Mucosa of gallbladder (tissue), 1 donor: ENCODE data around the gene GRK3. TPM values are rescaled to one million over a fixed set of nuclear protein-coding genes. Genes with fewer than 3 reads are reported as not detected.
"Not testable (repeated sequence)": the region's sequence is repeated elsewhere in the genome, so short reads cannot be mapped to it uniquely, and the experiment has no call there.

Source experiments
- DNase-seq: peaks from one replicate; pipeline ENCODE4 v3.0.0-alpha.2; 2020; ENCODE audit warnings: low spot score
- total RNA-seq: library from RNA; stranded (reverse); gene quantifications from one replicate; pipeline ENCODE4 v1.2.1, GENCODE V29; 2021
- donor health status: DM: no; HTN: no; CAD: no.

GRK3 gene
- total RNA-seq, 1 donor from 2014 or later, result 7.3 TPM

DNA sequence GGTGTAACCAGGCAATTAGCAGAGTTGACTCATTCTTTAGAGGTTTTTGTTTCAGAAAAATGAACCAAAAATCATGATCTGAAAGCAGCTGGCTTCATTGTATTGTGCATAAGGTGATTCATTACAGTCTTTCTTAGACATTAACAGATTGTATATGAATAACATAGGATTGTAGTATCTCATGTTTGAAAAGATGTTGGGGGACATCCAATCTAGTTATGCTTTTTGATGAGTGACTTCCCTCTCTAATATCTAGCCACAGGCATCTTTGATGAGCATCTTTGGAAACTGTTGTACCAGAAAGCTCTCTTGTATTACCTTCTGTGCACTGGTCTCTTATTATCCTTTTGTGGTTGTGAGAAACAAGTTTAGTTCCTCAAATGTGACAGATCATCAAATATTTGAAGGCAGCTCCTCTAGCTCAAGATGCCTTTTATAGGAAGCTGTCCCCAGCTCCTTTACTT is 8.3 kb downstream of the GRK3 start:
- DNase-seq, result no peak

DNA sequence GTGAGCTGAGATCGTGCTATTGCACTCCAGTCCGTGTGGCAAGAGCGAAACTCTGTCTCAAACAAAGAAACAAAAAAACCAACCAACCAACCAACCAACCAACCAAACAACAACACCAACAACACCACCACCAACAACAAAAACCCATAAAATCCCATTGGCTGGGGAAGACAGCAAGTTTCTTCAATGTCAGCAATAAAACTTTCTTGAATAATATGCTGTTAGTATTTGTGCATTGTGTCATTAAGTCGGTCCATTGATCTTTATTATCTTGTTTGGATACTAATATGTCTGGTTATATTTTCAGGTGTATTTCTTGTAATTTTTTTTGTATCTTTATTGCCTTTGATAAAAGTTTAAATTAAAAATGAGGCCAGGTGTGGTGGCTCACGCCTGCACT is 9.4 kb downstream of the GRK3 start:
- DNase-seq, result no peak

DNA sequence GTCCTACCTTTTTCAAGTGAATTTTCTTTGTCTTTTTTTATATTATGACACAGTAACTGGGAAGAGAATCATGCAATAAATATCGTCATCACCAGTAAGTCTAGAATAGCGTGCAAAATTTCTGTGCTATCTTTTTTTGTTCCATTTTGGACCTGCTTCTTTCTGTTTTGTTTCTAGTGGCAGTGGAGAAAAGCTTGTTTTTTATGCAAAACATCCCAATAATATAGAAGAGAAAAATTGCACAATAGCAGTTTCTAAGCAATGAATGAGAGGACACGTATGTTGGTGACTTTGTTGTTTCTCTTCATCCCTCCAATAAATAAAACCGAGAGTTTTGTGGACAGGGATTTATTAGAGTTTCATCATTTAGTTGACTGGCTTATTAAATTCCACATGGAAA is 10.3 kb downstream of the GRK3 start:
- DNase-seq, result no peak

DNA sequence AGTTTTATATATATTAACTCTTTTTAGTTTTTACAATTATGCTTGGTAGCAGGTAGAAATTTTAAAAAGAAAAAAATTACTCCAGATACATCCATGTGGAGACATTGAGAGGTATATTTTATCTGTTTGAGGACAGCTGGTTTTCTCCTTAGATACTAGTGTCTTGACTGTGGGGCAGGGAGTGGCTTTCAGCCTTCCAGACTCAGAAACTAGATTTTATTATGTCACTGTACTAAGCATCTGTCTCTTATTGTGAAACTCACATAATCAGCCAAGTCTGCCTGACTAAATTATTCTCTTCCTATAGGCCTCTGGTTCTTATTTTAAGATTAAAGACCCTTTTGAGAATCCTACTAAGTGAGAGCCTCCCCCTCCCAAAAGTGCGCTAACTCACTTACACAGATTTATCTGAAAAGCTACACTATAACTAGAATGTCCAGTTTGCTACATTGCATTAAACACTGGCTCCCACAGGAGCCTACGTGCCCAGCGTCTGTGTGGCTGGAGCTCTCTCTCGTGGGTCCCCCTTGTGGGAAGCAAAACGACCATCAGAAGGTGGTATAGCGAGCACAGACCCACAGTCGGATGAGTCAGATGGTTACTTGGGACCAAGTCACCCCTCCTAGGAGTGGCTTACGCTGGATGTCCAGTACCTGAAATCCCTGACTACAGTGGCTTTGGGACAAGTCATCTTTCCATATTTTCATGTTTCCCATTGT is 11.4 kb downstream of the GRK3 start:
- DNase-seq, result not testable (repeated sequence)

DNA sequence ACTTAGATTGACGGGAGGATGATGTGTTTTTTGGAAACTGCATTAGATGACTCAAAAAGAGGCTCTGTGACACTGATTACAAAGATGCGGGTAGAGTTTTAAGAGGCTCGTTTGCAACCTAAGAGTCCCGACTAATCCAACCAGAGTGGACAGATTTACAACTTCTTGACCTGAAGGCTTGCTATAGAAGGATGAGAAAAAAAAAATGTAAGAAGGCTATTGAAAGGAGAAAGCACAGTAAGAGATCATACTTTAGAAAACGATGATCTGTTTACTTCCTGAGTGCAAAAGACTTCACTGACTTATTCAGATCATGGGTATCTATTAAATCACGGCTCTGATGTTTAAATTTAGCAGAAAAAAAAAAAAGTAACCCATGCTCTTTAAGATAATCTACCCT is 17.0 kb downstream of the GRK3 start:
- not testable (repeated sequence) for DNase-seq

DNA sequence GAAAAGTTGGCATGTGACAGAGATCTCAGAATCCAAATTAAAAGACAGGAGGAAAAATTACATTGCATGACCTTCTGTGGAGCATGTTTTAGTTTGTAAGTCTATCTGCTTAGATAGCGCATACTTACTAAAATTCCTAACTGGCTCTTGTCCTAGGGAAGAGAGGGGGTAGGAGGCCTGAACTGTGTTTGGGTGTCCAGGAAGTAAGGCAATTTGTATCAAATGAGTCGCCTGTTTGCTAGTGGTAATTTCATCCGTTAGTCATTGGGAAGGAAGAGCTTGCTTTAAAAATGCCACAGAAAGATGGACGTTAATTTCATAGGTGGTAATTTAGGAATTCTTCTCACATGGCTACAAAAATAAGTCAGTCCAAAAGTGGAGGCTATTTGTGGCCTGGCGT is 18.5 kb downstream of the GRK3 start:
- DNase-seq, result no peak

DNA sequence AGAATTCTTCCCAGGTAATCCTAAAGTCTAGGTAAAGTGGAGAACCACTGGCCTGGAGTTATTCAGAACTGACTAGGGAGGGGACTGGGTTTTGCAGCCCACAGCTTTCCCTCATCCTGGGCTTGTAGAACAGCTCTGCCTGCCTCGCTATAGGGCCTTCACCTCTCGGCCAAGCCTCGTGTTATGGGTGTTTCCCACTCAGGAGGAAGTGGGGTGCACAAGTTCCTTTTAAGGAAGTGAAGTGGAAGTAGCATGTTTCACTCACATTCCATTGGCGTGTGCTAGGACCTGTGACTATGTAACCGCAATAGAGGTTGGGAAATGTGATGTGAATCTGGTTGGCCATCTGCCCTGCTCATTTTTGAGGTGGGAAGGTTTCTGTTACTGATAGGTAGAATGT is 20.5 kb downstream of the GRK3 start:
- not testable (repeated sequence) for DNase-seq

DNA sequence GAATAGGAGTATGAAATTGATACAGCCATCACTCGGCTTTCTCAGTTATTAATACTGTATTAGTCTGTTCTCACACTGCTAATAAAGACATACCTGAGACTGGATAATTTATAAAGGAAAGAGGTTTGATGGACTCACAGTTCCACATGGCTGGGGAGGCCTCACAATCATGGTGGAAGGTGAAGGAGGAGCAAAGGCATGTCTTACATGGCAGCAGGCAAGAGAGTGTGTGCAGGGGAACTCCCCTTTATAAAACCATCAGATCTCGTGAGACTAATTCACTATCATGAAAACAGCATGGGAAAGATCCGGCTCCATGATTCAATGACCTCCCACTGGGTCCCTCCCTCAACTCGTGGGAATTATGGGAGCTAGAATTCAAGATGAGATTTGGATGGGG is 25.2 kb downstream of the GRK3 start:
- DNase-seq, result not testable (repeated sequence)

DNA sequence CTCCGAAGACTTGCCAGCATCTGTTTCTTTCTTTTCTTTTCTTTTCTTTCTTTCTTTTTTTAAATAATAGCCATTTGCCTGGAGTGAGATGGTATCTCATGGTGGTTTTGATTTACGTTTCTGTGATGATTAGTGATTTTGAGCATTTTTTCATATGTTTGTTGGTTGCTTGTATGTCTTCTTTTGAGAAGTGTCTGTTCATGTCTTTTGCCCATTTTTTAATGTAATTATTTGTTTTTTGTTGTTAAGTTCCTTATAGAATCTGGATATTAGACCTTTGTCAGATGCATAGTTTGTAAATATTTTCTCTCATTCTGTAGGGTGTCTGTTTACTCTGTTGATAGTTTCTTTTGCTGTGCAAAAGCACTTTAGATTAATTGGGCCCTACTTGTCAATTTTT is 28.8 kb downstream of the GRK3 start:
- not testable (repeated sequence) for DNase-seq

DNA sequence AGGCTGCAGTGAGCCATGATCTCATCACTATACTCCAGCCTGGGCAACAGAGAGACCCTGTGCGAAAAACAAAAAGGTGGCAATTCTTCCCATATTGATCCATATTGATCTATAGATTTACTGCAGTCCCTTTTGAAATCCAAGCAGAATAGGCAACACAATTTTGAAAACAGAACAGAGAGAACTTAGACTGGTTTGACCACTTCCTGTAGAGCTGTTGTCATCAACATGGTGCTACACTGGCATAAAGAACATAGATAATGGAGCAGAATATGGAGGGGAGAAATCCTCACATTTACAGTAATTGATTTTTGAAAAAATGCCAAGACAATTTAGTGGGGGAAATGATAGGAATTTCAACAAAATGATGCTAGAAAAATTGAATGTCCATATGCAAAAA is 34.1 kb downstream of the GRK3 start:
- no peak for DNase-seq

DNA sequence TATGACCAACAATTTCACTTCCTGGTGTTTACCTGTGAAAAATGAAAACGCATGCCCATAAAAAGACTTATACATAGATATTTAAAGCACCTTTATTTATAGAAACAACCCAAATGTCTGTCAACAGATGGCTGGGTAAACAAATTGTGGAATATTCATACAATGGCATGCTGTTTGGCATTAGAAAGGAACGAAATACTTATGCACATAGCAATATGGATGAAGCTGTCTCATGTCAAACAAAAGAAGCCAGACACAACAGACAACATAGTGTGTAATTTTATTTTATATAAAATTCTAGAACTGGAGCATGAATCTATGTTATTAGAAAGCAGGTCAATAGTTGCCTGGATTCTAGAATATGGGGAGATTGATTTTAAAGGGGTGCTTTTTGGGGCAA is 38.0 kb downstream of the GRK3 start:
- no peak for DNase-seq

DNA sequence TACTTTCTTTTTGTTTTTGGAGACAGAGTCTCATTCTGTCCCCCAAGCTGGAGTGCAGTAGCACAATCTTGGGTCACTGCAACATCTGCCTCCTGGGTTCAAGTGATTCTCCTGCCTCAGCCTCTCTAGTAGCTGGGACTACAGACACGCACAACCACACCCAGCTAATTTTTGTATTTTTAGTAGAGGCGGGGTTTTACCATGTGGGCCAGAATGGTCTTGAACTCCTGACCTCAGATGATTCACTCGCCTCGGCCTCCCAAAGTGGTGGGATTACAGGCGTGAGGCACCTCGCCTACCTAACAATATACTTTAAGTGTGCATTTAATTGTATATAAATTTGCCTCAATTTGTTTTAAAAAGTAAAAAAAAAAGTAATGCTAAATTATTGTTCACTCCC is 38.4 kb downstream of the GRK3 start:
- DNase-seq, result no peak

DNA sequence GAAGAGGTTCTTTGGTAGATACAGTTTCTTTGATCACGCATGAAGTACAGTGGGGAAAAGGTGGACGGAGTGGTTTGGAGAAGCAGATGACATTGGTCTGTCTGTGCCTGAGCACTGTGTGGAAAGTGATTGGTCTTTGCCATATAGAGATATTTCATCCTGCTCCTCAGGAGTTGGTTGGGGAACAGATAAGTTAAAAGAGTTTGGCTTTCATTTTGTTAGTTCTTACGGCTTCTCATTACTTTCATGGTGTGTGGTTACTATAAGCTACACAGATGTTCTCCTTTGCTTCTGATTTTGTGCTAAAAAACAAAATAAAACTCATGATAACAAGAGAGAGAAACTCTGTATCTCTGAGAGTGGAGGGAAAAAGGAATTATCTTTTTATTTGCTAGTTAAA is 40.7 kb downstream of the GRK3 start:
- not testable (repeated sequence) for DNase-seq

DNA sequence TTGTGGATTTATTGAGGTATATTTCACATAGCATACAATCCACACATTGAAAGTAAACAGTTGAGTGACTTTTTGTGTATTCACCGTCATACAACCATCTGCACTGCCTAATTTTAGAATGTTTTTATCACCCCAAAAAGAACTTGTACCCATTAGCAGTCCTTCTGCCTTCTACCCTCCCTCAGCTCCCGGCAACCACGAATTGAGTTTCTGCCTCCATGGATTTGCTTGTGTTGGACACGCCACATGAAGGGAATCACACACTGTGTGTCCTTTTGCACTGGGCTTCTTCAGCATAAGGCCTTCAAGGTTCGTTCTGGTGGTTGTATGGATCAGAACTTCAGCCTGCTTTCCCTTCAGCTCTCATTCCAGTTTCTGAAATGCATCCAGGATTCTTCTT is 41.1 kb downstream of the GRK3 start:
- DNase-seq, result not testable (repeated sequence)

DNA sequence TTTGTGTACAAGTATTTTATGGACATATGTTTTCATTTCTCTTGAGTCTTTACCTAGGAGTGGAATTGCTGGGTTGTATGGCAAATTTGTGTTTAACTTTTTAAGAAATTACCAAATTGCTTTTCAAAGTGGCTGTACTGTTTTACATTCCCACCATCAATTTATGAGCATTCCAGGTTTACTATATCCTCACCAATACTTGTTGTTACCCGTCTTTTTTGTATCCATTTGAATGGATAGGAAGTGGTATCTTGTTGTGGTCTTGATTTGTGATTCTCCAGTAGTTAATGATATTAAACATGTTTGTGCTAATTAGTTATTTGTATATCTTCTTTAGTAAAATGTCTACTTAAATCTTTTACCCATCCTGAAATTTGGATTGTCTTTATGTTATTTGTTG is 46.8 kb downstream of the GRK3 start:
- DNase-seq, result not testable (repeated sequence)

DNA sequence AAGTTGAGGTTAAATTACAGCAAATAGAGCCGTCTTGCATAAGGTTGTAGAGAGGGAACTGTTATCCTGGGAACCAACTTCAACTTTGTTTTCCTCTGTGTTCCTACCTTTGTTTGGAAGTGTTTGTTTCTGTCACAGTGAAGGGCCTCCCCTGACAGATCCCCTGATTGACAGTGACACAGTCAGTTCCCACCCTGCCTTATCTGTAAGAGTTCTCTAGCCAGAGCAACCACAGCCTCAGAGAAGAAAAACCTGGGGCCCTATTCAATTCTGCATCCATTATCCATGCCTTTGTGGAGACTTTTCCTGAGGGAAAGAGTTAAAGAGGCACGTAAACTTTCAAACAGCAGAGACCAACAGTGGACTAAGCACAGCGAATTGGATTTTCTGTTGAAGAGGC is 48.7 kb downstream of the GRK3 start:
- not testable (repeated sequence) for DNase-seq

DNA sequence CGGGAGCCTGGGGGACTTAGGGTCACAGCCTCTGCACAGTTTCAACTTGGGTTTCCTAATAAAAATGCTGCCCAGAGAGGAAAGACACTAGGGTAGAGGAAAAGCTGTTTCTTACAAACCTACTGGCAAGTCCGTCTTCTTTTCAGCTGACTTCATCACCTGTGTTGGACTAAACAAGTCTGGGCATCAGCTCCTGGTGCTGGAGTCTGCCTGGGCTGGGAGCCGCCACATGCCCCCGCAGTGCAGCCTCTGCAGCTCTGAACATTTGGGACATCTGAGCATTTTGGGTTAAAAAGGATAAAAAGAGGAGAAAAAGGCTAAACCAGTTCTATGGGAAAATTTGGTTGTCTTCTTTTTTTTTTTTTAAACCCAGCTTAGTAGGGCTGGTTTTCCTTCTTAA is 49.1 kb downstream of the GRK3 start:
- not testable (repeated sequence) for DNase-seq

DNA sequence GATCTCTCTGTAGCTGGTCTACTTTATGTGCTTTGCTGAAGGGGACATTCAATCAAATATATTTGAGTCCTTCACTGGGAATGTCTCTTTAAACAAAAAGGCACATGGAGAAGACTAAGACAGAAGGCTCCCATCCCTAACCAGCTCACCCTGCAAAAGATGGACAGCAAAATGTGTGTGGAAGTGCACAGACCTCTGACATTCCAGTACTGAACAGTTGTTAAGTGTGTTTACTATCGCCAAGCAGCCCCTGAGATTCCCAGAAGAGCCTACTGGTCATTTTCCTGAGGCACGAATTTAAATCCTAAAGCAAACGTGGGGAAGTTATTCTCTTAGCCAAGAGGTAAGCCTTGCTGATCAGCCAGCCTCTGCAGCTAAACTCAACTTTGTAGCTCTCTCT is 50.3 kb downstream of the GRK3 start:
- DNase-seq, result not testable (repeated sequence)

DNA sequence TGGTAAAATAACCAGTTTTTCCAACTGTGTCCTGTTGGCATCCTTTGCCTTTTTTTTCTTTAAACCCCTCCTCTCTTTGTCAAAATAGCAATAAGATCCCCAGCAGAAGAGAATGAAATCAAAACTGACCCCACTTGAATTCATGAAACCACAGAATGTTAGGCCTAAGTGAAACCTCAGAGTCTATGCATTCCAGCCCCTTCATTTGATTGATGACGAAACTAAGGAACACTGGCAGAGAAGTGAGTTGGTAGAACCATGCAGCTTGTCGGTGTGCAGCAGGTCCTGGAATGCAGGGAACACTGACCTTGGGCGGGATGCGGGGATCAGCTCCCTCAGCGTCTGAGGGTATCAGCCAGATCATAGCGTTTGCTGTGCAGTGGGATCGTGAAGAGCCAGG is 57.5 kb downstream of the GRK3 start:
- no peak for DNase-seq

DNA sequence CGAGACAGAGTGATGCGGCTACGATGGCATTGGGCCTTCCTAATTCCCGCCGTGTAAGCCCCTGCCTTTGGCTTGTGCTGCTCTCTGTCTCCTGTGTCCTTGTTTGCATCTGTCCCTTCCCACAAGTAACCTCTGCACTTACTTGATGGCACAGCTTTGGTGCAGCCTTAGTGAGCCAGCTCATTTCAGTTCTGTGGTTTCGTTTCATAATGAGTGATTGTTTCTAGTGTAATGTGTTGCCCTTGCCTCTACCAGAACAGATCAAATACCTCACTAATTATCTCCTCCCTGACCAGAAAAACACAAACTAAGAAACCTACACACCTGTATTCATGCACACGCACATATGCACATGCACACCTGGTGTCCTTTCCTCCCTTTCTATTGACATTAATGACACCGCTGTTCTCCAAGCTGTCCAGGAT is 58.8 kb downstream of the GRK3 start:
- no peak for DNase-seq

DNA sequence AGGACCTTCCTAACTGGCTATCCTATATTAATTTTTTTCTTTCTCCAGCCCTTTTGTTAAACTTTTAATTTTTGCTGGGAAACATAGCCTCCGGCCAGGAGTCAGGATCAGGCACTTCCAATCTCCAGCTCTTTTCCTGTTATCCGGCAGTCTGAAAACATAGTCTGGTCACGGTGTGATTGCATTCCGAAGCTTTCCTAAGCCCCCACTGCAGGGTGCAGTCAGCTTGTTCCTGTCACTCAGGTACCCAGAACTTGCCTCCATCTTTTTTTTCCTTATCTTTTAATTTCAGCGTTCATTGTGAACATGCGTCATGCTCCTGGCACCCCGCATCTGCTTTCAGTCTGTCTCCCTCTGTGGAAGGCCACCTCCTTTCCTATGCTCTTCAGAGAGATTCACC is 59.4 kb downstream of the GRK3 start:
- DNase-seq, result no peak

DNA sequence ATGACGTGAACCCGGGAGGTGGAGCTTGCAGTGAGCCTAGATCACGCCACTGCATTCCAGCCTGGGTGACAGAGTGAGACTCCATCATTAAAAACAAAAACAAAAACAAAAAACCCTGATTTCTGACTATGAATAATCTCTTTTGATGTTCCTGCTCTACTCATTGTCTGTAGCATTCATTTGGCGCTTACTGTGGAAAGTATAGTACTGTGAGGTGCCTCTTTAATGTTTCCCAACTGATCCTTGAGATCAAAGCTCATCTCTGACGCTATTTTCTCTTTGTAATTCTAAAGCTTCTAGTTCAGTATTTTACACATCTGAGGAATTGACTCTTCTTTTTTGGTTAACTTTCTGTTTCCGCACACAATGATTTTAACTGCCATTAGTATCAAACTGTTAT is 60.0 kb downstream of the GRK3 start:
- DNase-seq, result no peak

DNA sequence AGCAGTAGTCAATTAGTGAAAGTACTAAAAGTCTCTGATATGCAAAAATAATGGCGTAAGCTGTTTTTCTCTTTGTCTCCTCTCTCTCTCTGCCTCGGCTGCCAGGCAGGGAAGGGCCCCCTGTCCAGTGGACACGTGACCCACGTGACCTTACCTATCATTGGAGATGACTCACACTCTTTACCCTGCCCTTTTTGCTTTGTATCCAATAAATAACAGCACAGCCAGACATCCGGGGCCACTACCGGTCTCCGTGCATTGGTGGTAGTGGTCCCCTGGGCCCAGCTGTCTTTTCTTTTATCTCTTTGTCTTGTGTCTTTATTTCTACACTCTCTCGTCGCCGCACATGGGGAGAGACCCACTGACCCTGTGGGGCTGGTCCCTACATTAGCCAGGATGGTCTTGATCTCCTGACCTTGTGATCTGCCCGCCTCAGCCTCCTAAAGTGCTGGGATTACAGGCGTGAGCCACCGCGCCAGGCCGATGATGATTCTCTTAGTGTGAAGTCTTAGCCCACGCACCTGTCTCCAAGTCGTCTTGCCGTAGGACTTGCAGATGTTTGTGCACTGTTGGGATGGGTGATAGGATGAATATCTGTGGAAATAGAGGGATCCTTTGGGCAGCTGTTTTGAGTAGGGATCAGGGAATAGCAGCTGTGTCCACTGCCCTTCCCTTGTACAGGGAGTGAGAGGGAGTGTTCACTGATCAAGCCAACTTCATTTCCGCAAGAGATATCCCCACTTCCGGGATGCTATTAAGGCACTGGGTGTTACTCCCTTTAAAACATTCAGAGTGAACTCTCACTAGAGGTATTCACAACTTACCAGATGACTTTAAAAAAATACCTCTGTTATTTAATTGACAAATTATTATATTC is 61.5 kb downstream of the GRK3 start:
- DNase-seq, result not testable (repeated sequence)
